ENCODE data around the gene CARS1.
A peak's percentile ranks its signal among the peaks of the same experiment; 100 is the strongest.

CARS1 gene

GRCh38 chr11:3057069-3057963 lies at the start of gene CARS1:
Gene CARS1 (minus strand): TSS chr11:3057423. CDS start chr11:3057367, 56 bp downstream.
- peak; percentile 97 for DNase-seq (ENCODE audit: low read depth, low spot score)
- peak within 1 kb of the TSS; percentile 63 for H3K4me3 ChIP-seq (ENCODE audit: low read depth, low read length)
- TF ChIP-seq, protein P1, sequence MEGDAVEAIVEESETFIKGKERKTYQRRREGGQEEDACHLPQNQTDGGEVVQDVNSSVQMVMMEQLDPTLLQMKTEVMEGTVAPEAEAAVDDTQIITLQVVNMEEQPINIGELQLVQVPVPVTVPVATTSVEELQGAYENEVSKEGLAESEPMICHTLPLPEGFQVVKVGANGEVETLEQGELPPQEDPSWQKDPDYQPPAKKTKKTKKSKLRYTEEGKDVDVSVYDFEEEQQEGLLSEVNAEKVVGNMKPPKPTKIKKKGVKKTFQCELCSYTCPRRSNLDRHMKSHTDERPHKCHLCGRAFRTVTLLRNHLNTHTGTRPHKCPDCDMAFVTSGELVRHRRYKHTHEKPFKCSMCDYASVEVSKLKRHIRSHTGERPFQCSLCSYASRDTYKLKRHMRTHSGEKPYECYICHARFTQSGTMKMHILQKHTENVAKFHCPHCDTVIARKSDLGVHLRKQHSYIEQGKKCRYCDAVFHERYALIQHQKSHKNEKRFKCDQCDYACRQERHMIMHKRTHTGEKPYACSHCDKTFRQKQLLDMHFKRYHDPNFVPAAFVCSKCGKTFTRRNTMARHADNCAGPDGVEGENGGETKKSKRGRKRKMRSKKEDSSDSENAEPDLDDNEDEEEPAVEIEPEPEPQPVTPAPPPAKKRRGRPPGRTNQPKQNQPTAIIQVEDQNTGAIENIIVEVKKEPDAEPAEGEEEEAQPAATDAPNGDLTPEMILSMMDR (IDR thresholded peaks at IDR 0.05; ENCODE audit: low read depth, low read length): no peak
- in situ Hi-C loops (cut with HindIII; ENCODE audit: low sequenced_read_pairs): no loop called here

DNA sequence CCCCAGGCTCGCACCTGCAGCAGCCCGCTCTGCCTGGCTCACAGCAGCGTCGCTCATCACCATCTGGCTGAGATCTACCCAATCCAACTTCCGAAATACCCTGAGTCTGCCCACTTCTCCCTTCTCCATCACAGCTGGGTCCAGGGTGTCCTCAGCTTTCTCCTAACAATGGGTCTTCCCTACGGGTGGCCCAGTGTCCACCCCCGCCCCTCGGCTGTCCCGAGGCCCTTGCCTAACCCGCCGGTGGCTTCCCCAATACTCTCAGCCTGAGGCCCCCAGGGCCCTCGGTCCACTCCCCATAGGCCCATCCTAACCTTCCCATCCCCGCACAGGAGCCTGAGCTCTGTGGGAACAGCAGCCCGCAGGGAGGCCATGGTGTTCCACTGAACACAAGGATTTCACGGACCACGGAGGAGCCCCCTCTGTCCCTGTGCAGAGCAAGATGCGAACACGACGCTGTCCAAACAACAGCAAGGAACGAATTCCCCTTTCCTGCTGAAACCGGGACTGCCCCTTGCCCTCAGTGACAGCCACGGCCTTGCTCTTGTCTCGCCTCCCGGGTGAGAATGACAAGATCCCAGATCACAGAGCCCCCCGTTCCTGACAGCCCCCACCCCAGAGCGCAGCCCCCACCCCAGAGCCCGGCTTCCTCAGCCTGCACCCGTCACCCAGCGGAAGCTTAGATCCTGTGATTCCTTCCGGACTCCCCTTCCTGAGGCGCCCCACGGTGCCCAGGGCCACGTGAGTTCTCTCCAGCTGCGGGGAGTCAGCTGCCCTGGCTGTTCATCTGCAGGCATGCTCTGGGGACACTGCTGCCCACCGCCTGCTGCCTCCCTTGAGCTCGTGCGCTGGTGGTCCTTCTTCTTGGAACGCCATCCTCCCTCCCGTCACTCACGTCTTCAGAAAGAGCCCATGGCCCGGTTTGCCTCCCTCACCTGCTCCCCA lies 48.8 kb upstream of the CARS1 start:
- no peak overlapping the region for H3K4me3 ChIP-seq (ENCODE audit: low read depth, low read length)
- DNase-seq (ENCODE audit: low read depth, low spot score): no peak
- in situ Hi-C loops (cut with HindIII; ENCODE audit: low sequenced_read_pairs): no loop called here
- TF ChIP-seq, protein P1 (IDR thresholded peaks at IDR 0.05; ENCODE audit: low read depth, low read length): no peak

DNA sequence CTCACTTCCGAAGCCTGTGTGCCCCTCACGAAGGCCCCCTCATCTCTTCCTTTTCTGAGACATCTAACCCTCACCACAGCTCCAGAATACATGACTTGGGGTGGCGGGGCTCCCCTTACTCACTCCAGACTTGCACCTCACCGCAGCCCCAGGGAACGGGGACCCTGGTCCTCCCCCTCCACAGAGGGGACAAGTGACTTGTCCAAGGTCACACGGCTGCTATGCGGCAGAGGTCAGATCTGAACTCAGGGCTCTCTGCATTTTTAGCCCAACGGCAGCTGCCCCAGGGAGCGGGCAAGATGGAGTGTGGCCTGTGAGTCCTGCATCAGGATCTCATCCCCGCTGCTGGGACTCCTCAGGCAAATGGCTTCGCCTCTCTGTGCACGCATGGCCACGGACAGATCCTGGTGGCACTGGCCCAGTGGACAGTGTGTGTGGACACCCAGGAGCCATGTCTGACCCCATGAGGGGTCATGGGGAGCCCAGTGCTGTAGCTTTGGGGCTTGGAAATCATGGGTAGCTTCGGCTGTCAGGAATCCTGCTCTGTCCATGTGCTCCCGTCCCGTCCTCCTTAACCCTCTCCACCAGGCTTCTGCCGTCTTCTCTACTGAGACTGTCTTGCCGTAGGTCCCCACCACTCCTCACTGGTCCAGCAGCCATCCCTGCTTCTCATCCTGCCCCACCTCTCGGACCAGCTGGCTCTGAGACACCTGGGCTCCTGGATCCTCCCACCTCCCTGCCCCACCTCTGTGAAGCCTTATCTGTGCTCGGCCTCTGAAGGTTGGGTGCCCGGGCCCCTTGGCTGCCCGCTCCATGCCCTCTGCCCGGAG lies 48.0 kb upstream of the CARS1 start:
- in situ Hi-C loops (cut with HindIII; ENCODE audit: low sequenced_read_pairs): no loop called here
- no peak overlapping the region for H3K4me3 ChIP-seq (ENCODE audit: low read depth, low read length)
- no peak for DNase-seq (ENCODE audit: low read depth, low spot score)
- TF ChIP-seq, protein P1 (IDR thresholded peaks at IDR 0.05; ENCODE audit: low read depth, low read length): no peak

DNA sequence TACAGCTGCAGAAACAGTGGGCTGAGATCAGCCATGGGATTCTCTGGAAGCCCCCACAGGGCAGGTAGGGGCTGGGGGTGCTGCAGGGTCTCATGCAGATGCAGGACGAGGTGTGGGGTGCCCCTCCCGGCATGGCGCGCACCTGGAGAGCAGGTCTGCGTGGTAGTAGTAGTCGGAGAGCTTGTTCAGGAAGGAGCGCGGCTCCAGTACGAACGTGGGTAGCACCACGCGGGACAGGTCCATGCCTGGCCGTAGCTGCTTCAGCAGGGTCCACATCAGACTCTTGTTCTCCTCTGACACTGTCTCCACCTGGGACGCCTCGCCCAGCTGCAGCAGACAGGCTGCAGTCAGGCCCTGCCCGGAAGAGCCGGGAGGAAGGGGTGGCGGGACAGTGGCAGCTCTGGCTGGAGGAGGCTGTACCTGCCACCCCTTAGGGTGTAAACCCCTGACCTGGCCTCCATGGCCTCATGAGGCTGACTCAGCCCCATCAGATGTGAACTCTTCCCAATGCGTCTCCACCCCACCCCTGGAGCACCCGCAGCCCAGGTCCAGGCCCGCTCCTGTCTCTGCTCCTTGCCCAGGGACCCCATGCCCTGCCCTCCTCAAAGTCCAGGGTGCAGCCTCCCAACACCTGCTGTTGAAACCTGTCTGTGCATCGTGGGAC lies 47.0 kb upstream of the CARS1 start:
- in situ Hi-C loops (cut with HindIII; ENCODE audit: low sequenced_read_pairs): no loop called here
- no peak for DNase-seq (ENCODE audit: low read depth, low spot score)
- TF ChIP-seq, protein P1 (IDR thresholded peaks at IDR 0.05; ENCODE audit: low read depth, low read length): no peak
- no peak overlapping the region for H3K4me3 ChIP-seq (ENCODE audit: low read depth, low read length)

DNA sequence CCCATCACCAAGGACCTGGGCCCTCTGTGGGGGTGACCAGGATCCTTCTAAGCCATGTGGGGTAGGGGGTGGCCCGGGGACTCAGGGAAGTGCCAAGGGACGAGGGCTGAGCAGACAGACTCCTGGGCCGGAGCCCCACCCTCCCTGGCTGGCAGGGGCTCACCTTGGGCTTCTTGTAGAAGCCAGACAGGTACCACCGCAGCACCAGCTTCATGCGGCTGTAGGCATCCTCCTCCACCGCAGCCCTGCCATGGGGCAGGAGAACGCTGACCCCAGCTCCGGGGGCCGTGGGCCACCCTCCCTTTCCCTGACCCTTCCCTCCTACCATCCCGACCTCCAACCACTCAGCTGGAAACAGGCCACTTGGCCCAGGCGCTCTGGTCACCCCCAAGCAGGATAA lies 45.9 kb upstream of the CARS1 start:
- in situ Hi-C loops (cut with HindIII; ENCODE audit: low sequenced_read_pairs): no loop called here
- no peak for DNase-seq (ENCODE audit: low read depth, low spot score)
- TF ChIP-seq, protein P1 (IDR thresholded peaks at IDR 0.05; ENCODE audit: low read depth, low read length): no peak

More for the DNA sequence above, 45.9 kb upstream of the CARS1 start:
- no peak overlapping the region for H3K4me3 ChIP-seq (ENCODE audit: low read depth, low read length)
